A549 (cell line): Measurements from ENCODE around the gene PPIP5K1. TPM values are rescaled to one million over a fixed set of nuclear protein-coding genes. Genes with fewer than 3 reads are reported as not detected.

ENCODE experiments used
- BHLHE40 ChIP-seq: IDR thresholded peaks from 2 replicates; pipeline ENCODE4 v1.6.1; 2012; ENCODE audit warnings: low read depth, low read length, inconsistent platforms
- CEBPB ChIP-seq, 2 experiments: fragments of >200 bp in 1 of 2; sonication (Bioruptor Twin) in 1 of 2; formaldehyde crosslinking in 1 of 2; IDR thresholded peaks; 2 replicates each; pipeline ENCODE4 v1.6.1; 2012 to 2016
- FOSL2 ChIP-seq, 2 experiments: fragments of 450-650 bp in 1 of 2; fragments of >200 bp in 1 of 2; sonication (Bioruptor Twin) in 1 of 2; formaldehyde crosslinking; IDR thresholded peaks; 2 replicates each; pipeline versions ENCODE4 v1.5.0 to v1.6.1; 2016 to 2020; ENCODE audit warnings: mild to moderate bottlenecking in 1 of 2, moderate library complexity in 1 of 2
- HEYL ChIP-seq: fragments of 250-450 bp; sonication (Bioruptor Pico); IDR thresholded peaks from 2 replicates; pipeline ENCODE4 v1.8.0; 2021; ENCODE audit warnings: mild to moderate bottlenecking, moderate library complexity
- HOXB13 ChIP-seq: fragments of 250-450 bp; sonication (Bioruptor Pico); IDR thresholded peaks from 2 replicates; pipeline ENCODE4 v1.5.0; 2020; ENCODE audit warnings: low read depth, mild to moderate bottlenecking, moderate library complexity
- JUN ChIP-seq, 2 experiments: fragments of >200 bp; sonication (Bioruptor Twin); formaldehyde crosslinking; IDR thresholded peaks; 2 replicates in 1 of 2; 3 replicates in 1 of 2; pipeline ENCODE4 v1.6.1; 2016 to 2017
- NR3C1 ChIP-seq: fragments of >200 bp; sonication (Bioruptor Twin); formaldehyde crosslinking; IDR thresholded peaks from 3 replicates; pipeline ENCODE4 v1.6.1; 2017
- POLR2A ChIP-seq: IDR thresholded peaks from 2 replicates; pipeline ENCODE4 v1.6.1; 2012; ENCODE audit warnings: mild to moderate bottlenecking, low read length
- RNF2 ChIP-seq: fragments of 200-600 bp; sonication (generic); IDR thresholded peaks from 2 replicates; pipeline ENCODE4 v1.6.1; 2016; ENCODE audit warnings: low read depth, mild to moderate bottlenecking, antibody characterized with exemption, moderate library complexity, borderline replicate concordance
- SMC3 ChIP-seq: fragments of >200 bp; sonication (Bioruptor Twin); formaldehyde crosslinking; IDR thresholded peaks from 3 replicates; pipeline ENCODE4 v1.6.1; 2018; ENCODE audit warnings: inconsistent platforms
- SREBF2 ChIP-seq: fragments of 450-650 bp; IDR thresholded peaks from 2 replicates; pipeline ENCODE4 v1.6.1; 2014; ENCODE audit warnings: mild to moderate bottlenecking, moderate library complexity
- ZNF302 ChIP-seq: fragments of 250-450 bp; sonication (Bioruptor Pico); IDR thresholded peaks from 2 replicates; pipeline ENCODE4 v1.9.0; 2021; ENCODE audit warnings: inconsistent platforms, mild to moderate bottlenecking, moderate library complexity
- polyA plus RNA-seq, 4 experiments: library from polyadenylated mRNA; depleted of rRNA in 3 of 4; stranded (reverse); fragments of >200 nt; fragmentation: RNase III in 1 of 4; extraction: RNeasy Plus Mini Kit Qiagen cat#74134 plus additional on column Dnase treatment in 1 of 4; gene quantifications; 2 replicates in 3 of 4; 3 replicates in 1 of 4; pipeline ENCODE4 v1.2.3, GENCODE V29; 2011 to 2017
- TF ChIP-seq, protein P1 (sequence below): fragments of 250-450 bp; sonication (Bioruptor Pico); IDR thresholded peaks from 2 replicates; pipeline ENCODE4 v1.5.0; 2020; ENCODE audit warnings: low read depth, mild to moderate bottlenecking, moderate library complexity
- TF ChIP-seq, protein P2 (sequence below): fragments of 200-600 bp; sonication (generic); IDR thresholded peaks from 2 replicates; pipeline ENCODE4 v1.6.1; 2016; ENCODE audit warnings: antibody characterized with exemption, mild to moderate bottlenecking, moderate library complexity
- TF ChIP-seq, protein P3 (sequence below): IDR thresholded peaks from 2 replicates; pipeline ENCODE4 v1.6.1; 2012
- TF ChIP-seq, protein P4 (sequence below): fragments of 150-350 bp; IDR thresholded peaks from 2 replicates; pipeline ENCODE4 v1.6.1; 2014; ENCODE audit warnings: low read depth, mild to moderate bottlenecking, low read length
- TF ChIP-seq, protein P5 (sequence below): fragments of 450-650 bp; IDR thresholded peaks from 2 replicates; pipeline ENCODE4 v1.6.1; 2014; ENCODE audit warnings: antibody characterized with exemption
- TF ChIP-seq, protein P6 (sequence below): IDR thresholded peaks from 2 replicates; pipeline ENCODE4 v1.6.1; 2012
- TF ChIP-seq, protein P7 (sequence below): fragments of >200 bp; sonication (Bioruptor Twin); formaldehyde crosslinking; IDR thresholded peaks from 3 replicates; pipeline ENCODE4 v1.6.1; 2016

Gene PPIP5K1
- polyA plus RNA-seq, 2 of the 4 experiments (the other 2 are of a cell fraction): 9.3 to 19.2 TPM

DNA sequence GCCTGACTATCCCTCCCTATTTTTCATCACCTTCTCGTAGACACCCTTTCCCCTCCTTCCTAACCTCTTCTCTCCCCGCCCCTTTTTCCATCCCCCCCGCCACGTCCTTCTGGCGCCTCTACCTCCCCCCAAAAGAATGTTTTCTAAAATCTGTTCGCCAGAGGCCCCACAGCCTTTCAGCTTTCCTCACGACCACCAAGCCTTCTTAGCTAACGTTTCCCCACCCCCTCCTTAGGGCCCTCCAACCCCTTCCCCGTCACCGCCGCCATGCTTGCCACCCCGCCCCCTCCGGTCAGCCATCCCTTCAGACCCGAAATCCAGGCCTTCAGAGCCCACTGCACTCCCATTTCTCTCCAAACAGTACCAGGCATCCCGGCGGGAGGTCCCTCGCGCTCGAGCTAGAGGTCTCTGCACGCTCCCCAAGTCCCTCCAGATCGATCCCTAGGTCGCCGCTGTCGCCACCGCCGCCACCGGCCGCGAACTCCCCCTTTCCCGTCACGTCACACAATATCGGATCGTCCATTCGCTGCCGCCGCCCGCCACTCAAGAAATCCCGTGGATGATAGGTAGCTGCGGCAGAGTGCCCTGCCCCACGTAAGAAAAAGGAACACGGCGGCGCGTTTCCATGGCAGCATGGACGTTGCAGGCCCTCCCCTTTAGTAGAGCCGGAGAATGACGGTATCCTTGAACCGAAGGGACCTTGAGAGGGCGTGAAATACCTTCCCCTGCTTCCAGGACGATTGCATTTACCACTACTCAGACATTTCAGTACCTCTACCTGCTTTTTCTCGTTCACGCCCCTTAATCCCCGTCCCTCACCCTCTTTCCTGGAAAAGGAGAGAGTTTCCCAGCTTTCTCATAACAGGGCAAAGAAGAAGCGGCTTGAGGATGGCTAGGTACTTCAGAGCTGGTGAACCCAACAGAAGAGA, 97.1 kb downstream of the PPIP5K1 start, which contains the start of gene TP53BP1 (continued):
- TF ChIP-seq, protein P1, sequence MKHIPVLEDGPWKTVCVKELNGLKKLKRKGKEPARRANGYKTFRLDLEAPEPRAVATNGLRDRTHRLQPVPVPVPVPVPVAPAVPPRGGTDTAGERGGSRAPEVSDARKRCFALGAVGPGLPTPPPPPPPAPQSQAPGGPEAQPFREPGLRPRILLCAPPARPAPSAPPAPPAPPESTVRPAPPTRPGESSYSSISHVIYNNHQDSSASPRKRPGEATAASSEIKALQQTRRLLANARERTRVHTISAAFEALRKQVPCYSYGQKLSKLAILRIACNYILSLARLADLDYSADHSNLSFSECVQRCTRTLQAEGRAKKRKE: no peak
- TF ChIP-seq, protein P2, sequence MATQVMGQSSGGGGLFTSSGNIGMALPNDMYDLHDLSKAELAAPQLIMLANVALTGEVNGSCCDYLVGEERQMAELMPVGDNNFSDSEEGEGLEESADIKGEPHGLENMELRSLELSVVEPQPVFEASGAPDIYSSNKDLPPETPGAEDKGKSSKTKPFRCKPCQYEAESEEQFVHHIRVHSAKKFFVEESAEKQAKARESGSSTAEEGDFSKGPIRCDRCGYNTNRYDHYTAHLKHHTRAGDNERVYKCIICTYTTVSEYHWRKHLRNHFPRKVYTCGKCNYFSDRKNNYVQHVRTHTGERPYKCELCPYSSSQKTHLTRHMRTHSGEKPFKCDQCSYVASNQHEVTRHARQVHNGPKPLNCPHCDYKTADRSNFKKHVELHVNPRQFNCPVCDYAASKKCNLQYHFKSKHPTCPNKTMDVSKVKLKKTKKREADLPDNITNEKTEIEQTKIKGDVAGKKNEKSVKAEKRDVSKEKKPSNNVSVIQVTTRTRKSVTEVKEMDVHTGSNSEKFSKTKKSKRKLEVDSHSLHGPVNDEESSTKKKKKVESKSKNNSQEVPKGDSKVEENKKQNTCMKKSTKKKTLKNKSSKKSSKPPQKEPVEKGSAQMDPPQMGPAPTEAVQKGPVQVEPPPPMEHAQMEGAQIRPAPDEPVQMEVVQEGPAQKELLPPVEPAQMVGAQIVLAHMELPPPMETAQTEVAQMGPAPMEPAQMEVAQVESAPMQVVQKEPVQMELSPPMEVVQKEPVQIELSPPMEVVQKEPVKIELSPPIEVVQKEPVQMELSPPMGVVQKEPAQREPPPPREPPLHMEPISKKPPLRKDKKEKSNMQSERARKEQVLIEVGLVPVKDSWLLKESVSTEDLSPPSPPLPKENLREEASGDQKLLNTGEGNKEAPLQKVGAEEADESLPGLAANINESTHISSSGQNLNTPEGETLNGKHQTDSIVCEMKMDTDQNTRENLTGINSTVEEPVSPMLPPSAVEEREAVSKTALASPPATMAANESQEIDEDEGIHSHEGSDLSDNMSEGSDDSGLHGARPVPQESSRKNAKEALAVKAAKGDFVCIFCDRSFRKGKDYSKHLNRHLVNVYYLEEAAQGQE: no peak
- no peak for TF ChIP-seq ZNF302
- TF ChIP-seq, protein P3, sequence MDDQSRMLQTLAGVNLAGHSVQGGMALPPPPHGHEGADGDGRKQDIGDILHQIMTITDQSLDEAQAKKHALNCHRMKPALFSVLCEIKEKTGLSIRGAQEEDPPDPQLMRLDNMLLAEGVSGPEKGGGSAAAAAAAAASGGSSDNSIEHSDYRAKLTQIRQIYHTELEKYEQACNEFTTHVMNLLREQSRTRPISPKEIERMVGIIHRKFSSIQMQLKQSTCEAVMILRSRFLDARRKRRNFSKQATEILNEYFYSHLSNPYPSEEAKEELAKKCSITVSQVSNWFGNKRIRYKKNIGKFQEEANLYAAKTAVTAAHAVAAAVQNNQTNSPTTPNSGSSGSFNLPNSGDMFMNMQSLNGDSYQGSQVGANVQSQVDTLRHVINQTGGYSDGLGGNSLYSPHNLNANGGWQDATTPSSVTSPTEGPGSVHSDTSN: peak; percentile 97
- no peak for TF ChIP-seq NR3C1
- TF ChIP-seq, protein P4, sequence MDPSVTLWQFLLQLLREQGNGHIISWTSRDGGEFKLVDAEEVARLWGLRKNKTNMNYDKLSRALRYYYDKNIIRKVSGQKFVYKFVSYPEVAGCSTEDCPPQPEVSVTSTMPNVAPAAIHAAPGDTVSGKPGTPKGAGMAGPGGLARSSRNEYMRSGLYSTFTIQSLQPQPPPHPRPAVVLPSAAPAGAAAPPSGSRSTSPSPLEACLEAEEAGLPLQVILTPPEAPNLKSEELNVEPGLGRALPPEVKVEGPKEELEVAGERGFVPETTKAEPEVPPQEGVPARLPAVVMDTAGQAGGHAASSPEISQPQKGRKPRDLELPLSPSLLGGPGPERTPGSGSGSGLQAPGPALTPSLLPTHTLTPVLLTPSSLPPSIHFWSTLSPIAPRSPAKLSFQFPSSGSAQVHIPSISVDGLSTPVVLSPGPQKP: no peak
- TF ChIP-seq, protein P5, sequence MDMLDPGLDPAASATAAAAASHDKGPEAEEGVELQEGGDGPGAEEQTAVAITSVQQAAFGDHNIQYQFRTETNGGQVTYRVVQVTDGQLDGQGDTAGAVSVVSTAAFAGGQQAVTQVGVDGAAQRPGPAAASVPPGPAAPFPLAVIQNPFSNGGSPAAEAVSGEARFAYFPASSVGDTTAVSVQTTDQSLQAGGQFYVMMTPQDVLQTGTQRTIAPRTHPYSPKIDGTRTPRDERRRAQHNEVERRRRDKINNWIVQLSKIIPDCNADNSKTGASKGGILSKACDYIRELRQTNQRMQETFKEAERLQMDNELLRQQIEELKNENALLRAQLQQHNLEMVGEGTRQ: no peak
- no peak for TF ChIP-seq BHLHE40
- no peak for TF ChIP-seq SMC3
- no peak for TF ChIP-seq JUN (IDR thresholded peaks at IDR 0.05)
- peak; percentile 29 for TF ChIP-seq POLR2A
- TF ChIP-seq FOSL2 (IDR thresholded peaks at IDR 0.05): no peak
- no peak for TF ChIP-seq FOSL2 (CRISPR knock-in tag; IDR thresholded peaks at IDR 0.05)
- no peak for TF ChIP-seq SREBF2
- no peak for TF ChIP-seq HOXB13 (CRISPR knock-in tag)
- TF ChIP-seq, protein P6, sequence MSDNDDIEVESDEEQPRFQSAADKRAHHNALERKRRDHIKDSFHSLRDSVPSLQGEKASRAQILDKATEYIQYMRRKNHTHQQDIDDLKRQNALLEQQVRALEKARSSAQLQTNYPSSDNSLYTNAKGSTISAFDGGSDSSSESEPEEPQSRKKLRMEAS: 0 out of 2 replicates have a peak, but pooled peaks have one; percentile 14
- no peak for TF ChIP-seq CEBPB (IDR thresholded peaks at IDR 0.05)
- TF ChIP-seq, protein P7, sequence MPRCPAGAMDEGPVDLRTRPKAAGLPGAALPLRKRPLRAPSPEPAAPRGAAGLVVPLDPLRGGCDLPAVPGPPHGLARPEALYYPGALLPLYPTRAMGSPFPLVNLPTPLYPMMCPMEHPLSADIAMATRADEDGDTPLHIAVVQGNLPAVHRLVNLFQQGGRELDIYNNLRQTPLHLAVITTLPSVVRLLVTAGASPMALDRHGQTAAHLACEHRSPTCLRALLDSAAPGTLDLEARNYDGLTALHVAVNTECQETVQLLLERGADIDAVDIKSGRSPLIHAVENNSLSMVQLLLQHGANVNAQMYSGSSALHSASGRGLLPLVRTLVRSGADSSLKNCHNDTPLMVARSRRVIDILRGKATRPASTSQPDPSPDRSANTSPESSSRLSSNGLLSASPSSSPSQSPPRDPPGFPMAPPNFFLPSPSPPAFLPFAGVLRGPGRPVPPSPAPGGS: no peak
- TF ChIP-seq HEYL (CRISPR knock-in tag): no peak
- TF ChIP-seq RNF2: no peak
